ENCODE measurements around the gene AACS.
"Not testable (repeated sequence)": the region's sequence is repeated elsewhere in the genome, so short reads cannot be mapped to it uniquely, and the experiment has no call there.

AACS gene

GRCh38 chr12:125125271-125125670 lies 60.0 kb downstream of the AACS start:
- DNase-seq = no peak

GRCh38 chr12:125128439-125129178 lies 63.4 kb downstream of the AACS start:
- DNase-seq = no peak

GRCh38 chr12:125129179-125129571 lies 63.9 kb downstream of the AACS start:
- no peak for DNase-seq

GRCh38 chr12:125129591-125130255 lies 64.5 kb downstream of the AACS start:
- no peak for DNase-seq

- no peak for DNase-seq
Observed at GRCh38 chr12:125131958-125132357, 66.7 kb downstream of the AACS start.

GRCh38 chr12:125132698-125133400 lies 67.6 kb downstream of the AACS start:
- no peak for DNase-seq

- DNase-seq = no peak
Observed at GRCh38 chr12:125133616-125134015, 68.4 kb downstream of the AACS start.

- no peak for DNase-seq
Observed at GRCh38 chr12:125134576-125134975, 69.3 kb downstream of the AACS start.

GRCh38 chr12:125135906-125136305 lies 70.7 kb downstream of the AACS start:
- DNase-seq = no peak

- no peak for DNase-seq
Observed at GRCh38 chr12:125136702-125137101, 71.5 kb downstream of the AACS start.

GRCh38 chr12:125137766-125138344 lies 72.6 kb downstream of the AACS start:
- DNase-seq = no peak

- no peak for DNase-seq
Observed at GRCh38 chr12:125140279-125141209, 75.3 kb downstream of the AACS start.

- DNase-seq = not testable (repeated sequence)
Observed at GRCh38 chr12:125141210-125141573, 76.0 kb downstream of the AACS start.

GRCh38 chr12:125142601-125143000 lies 77.4 kb downstream of the AACS start:
- no peak for DNase-seq

- no peak for DNase-seq
Observed at GRCh38 chr12:125143491-125143890, 78.3 kb downstream of the AACS start.

GRCh38 chr12:125145196-125145595 lies 80.0 kb downstream of the AACS start:
- no peak for DNase-seq

GRCh38 chr12:125148316-125148715 lies 83.1 kb downstream of the AACS start:
- DNase-seq = no peak

GRCh38 chr12:125149160-125150108 lies 84.2 kb downstream of the AACS start:
- DNase-seq = no peak

GRCh38 chr12:125151284-125151683 lies 86.0 kb downstream of the AACS start:
- no peak for DNase-seq

GRCh38 chr12:125152463-125152862 lies 87.2 kb downstream of the AACS start:
- DNase-seq = no peak

- no peak for DNase-seq
Observed at GRCh38 chr12:125155366-125155765, 90.1 kb downstream of the AACS start.

Measured in inflammatory macrophage (primary cell).